Activated CD4-positive, alpha-beta T cell treated with anti-CD3 and anti-CD28 coated beads, Interleukin-2, amount 50 U/mL, for 24 hours (primary cell): Measurements from ENCODE around the gene ONECUT3.

Experiments used
- DNase-seq, 2 donors: peaks; one replicate each; pipeline ENCODE4 v3.0.0-alpha.2; 2020; ENCODE audit warnings: low read depth in 1 of 2, low spot score in 1 of 2

The ONECUT3 gene

DNA sequence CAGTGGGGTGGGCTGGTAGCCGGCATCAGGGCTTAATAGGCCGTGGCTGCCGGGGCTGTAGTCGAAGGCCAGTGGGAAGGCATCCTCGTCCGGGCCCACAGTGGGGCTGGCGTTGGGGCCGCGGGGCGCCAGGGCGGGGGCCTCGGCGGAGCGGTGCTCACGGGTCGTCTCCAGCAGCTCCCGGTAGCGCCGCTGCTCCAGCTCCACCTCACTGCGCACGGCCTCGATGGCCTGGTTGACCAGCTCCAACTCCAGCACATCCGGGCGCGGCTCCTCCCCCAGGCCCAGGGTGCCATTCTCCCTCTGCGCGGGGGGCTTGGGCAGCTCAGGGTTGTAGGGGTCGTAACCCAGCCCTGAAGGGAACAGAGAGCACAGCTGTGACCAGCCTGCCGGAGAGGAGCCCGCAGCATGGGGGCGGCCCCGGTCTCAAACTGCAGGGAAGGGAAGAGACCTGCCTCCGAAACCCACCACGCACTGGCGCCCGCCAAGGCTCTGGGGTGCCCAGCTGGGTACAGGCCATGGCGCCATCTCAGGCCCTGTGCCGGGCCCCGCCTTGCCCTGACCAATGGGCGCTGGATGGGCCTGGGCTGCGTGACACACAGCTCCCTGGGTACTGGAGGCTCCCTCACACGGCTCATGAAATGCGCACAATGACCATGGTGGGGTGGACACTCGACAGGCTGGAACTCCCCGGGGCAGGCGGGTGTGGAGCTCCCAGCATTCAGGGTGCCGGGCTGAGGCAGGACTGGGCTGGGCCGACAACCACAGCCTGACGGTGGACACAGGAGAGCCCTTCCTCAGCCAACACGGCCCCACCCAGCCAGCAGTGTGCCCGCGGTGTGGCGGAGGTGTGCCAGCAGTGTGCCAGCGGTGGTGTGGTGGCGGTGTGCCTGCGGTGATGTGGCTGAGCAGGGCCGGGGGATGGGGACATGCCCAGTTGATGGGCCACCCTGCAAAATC lies 75.3 kb downstream of the ONECUT3 start:
- DNase-seq = no peak

DNA sequence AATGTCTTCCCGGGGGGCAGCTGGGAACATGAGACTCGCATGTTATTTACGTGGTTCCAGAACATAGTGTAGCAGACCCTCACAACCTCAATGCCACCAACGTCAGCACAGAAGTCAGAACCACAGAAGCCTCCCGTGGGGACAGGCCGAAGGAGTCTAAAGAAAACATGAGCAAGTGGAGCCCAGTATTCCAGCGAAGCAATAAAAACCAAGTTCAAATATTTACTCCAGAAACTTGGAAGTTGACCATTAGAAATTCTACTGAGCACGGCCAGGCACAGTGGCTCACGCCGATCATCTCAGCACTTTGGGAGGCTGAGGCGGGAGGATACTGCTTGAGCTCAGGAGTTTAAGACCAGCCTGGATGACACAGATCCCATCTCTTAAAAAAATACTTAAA lies 76.7 kb downstream of the ONECUT3 start:
- no peak for DNase-seq

DNA sequence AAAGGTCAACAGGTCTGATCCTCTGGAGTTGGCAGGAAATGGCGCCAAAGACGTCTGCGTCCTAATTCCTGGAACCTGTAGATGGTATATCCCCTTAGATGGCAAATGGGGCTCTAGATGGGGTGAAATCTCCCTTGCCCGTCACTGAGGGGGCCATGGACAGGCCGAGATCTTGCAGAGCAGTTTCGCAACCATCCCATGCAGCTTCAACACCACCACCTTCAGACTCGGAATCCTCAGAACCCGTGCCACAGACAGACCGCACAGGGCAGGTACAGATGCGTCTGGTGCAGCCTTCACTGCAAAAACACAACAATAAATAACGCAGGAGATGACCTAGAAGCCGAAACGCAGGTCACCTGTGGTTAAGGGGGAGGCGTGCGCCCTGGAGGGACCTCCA lies 77.3 kb downstream of the ONECUT3 start:
- DNase-seq = no peak
